Activated CD8-positive, alpha-beta memory T cell treated with anti-CD3 and anti-CD28 coated beads for 36 hours (primary cell): ENCODE results near the gene PPP2CA. TPM values are rescaled to one million over a fixed set of nuclear protein-coding genes. Genes with fewer than 3 reads are reported as not detected.

Experiments
- CTCF ChIA-PET: fragments of 350-600 bp; sonication (Branson Sonifier 250); formaldehyde crosslinking; loops from one replicate; lab custom pipeline; 2021; ENCODE audit warnings: antibody characterized with exemption; lab: Charles Lee
- POLR2A ChIA-PET: fragments of 350-600 bp; sonication (Branson Sonifier 250); formaldehyde crosslinking; loops from one replicate; lab custom pipeline; 2021; ENCODE audit warnings: antibody characterized with exemption; lab: Charles Lee
- total RNA-seq, 2 experiments: library from RNA; stranded (reverse); gene quantifications; one replicate each; pipeline ENCODE4 v1.2.3, GENCODE V29; 2021

Gene PPP2CA
- total RNA-seq, 2 experiments from 2014 or later = 185 to 193 TPM

DNA sequence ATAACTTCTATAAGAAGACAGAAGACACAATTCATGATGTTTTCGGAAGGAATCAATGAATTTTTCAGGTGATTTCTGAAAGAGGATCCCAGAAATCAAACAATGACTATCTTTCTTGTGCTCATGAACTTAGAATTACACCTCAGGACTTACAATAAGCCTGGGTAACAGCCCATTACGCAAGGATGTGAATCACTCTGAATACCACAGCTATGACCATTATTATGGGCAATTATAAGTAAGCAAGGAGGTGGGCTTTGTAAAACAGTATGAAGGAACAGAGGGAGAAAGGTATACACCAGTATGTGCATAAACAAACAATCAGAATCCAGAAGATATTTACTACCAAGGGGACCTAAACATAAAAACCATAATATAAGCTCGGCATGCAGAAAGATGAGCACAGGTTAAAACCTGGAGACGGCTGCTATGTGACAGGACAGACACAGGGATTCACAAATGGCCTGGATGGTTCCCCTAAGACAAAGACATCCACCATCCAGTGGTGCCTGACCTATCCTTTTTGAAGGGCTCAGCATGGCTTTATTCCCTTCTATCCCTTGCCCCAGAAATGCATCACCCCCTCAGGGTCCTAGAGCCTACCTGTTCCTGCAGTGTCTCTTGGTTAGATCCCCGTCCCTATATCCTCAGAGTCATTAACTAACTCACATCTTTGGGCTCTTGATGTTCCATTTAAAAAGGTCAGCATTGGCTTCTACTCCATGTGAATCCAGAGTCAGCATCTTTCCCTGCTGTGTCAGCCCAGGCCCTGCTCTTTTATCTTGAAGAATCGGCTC lies 21.8 kb upstream of the PPP2CA start:
- POLR2A ChIA-PET = interaction anchor here (0.9 kb wide), 1 partner anchor 22 kb away, joined by 3 read pairs; the partner anchor contains the start of gene PPP2CA
- CTCF ChIA-PET = no interaction called here

DNA sequence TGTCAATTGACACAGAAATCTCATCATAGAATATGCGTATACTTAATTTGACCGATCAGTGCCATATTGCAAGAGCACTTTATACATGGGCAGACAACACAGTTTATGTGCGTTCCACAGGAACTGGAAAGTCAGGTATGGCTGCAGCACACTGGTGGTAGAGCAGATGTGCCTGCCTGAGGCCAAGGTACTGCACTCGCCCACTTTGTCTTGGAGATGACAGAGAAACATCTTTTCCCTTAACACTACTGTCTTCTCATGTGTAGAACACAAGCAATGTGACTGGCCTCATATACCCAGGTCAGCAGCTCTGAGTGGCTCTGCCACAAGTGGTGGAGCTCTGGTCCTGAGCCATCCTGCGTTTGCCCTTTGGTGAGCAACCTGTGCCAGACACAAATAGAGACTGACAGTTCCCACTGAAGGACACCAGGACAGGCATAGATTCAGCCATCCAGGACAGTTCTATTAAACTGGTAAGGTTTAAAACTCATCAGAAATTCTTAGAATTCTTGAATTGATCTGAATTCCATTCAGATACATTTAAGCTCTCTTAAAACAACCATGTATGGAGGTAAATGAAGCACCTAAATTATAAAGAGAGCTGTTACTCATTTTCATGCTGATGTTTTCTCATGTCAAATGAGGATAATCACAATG lies 21.0 kb upstream of the PPP2CA start:
- ChIA-PET CTCF (no interaction called here), POLR2A (interaction anchor here (0.9 kb wide), 1 partner anchor 21 kb away, joined by 3 read pairs; the partner anchor contains the start of gene PPP2CA)

DNA sequence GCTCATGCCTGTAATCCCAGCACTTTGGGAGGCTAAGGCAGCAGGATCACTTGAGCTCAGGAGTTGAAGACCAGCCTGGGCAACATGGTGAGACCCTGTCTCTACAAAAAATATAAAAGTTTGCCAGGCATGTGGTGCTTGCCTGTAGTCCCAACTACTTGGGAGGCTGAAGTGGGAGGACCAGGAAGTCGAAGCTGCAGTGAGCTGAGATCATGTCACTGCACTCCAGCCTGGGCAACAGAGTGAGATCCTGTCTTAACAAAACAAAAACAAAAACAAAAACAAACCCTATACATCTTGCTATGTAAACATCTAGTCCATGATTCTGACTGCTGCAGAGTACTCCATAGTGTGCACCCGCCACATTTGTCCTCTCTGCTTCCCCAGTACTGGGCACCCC lies 19.8 kb upstream of the PPP2CA start:
- ChIA-PET CTCF (no interaction called here), POLR2A (no interaction called here)

DNA sequence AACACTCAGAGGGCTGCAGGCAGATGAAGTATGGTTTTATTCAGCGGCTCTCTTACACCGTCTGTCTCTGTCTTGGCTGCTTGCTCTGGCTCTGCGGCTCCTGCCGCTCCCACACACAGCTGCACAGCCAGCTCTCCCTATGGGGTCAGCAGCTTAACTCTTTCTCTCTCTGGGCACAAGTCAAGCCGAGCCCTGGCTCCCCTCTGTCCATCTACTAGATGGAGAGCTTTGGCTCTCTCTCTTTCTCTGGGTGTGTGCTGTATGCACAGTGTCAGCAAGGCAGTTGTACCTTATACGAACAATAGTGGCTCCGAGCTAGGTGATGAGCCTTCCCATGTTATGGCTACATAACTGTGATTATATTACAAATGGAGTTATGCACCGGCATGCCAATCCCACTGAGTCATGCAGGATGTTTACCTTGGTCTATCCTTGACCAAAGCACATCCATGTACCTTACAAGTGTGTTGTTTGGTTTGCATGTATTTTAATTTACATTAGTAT lies 19.3 kb upstream of the PPP2CA start:
- CTCF ChIA-PET = interaction anchor here (0.7 to 1.2 kb wide), 2 partner anchors 60 to 82 kb away, joined by 3 read pairs; no protein-coding TSS in a partner anchor

DNA sequence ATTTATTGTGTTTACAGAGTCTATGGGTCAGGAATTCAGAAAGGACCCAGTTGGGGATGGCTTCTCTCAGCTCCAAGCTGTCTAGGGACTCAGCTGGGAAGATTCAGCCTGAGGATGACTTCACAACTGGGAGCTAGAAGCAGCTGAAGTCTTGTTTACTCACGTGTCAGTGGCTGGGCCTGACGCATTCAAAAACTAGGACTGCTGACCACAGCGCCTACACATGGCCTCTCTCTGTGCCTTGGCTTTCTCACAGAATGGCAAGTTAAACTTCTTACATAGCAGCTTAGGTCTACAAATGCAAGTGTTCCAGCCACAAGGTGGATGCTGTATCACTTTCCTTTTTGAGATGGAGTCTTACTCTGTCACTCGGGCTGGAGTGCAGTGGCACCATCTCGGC lies 16.3 kb upstream of the PPP2CA start:
- POLR2A ChIA-PET = no interaction called here
- CTCF ChIA-PET = no interaction called here

More for the DNA sequence above, 19.3 kb upstream of the PPP2CA start:
- POLR2A ChIA-PET = no interaction called here

DNA sequence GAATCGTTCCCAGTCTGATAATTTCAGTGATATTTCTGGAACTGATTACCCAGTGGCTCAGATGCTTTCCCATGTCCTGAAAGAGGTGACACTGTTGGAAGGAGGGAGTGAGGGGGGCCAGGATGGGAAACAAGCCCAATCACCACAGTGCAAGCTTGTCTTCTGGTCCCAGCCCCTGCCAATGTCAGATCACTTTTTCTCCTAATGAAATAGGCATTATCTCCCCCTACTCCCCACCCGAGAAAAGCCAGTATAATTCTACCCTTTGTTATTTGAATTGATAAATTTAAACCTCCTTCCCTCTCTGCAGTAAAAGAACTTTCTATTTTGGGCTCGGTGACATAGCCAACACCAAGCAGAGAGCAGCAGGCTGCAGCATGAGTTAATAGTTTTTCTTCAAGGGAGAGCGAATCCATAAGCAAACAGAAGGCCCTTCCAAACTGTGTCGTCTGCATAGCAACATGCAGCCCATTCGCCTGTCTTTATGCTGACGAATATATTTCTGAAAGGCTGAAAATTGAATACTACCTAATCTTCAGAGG lies 14.6 kb upstream of the PPP2CA start:
- POLR2A ChIA-PET = no interaction called here
- CTCF ChIA-PET = no interaction called here

DNA sequence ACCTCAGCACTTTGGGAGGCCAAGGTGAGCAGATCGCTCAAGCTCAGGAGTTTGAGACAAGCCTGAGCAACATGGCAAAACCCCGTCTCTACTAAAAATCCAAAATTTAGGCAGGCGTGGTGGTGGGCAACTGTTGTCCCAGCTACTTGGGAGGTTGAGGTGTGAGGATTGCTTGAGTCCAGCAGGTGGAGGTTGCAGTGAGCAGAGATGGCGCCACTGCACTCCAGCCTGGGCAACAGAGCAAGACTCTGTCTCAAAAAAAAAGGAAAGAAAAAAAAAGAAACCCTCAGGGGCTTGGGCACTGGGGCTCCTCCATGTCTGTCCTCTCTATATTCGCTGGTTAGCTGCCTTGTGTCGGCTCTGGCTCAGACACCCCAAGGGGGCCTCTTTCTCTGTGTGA lies 10.9 kb upstream of the PPP2CA start:
- POLR2A ChIA-PET = interaction anchor here (0.7 kb wide), 1 partner anchor 60 kb away, joined by 3 read pairs; the partner anchor contains the start of gene SKP1
- CTCF ChIA-PET = interaction anchor here (0.6 to 1.7 kb wide), 2 partner anchors 10 to 54 kb away, joined by 3 to 7 read pairs; partner anchors contain the start of gene PPP2CA

DNA sequence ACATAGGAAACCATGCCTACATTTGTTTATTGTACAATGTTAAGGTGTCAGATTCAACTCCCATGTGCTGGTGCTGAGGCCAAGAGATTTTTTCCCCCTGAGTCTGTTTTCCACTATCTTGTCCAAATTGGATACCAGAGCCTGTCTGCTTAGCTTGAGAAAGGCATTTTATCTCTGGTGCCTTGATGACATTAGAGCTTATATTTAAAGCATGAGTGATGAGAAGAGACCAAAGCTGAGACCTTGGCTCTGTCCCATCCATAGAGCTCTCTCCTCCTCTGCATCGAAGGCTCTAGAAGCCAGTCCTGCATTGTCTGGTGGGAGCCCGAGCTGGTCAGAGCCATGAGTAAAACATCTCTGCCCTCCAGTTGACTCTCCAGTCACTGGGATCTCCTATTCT lies 10.4 kb upstream of the PPP2CA start:
- POLR2A ChIA-PET = no interaction called here
- CTCF ChIA-PET = interaction anchor here (0.6 to 1.7 kb wide), 3 partner anchors 10 to 295 kb away, joined by 3 to 7 read pairs (median 5); partner anchors contain the start of gene PPP2CA

DNA sequence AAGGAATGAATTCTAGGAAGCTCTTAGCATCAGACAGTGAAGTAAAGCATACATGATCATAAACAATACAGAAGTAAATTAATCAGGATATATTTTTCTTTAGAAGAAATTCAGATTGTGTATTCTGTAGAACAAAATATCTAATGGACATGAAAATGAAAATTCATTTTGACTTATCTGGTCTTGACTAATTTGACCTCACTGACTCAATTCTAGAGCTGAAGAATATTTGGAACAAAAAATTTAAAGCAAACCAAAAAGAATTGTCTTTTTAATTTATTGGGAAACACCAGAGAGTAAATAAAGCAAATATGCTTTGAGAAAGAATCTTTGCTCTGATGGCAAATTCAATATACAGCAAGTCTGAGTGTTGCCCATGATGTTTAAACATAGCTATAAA lies 2.8 kb upstream of the PPP2CA start:
- ChIA-PET POLR2A (no interaction called here), CTCF (interaction anchor here (0.6 to 0.7 kb wide), 2 partner anchors 14 to 1623 kb away, joined by 3 read pairs; no protein-coding TSS in a partner anchor)

DNA sequence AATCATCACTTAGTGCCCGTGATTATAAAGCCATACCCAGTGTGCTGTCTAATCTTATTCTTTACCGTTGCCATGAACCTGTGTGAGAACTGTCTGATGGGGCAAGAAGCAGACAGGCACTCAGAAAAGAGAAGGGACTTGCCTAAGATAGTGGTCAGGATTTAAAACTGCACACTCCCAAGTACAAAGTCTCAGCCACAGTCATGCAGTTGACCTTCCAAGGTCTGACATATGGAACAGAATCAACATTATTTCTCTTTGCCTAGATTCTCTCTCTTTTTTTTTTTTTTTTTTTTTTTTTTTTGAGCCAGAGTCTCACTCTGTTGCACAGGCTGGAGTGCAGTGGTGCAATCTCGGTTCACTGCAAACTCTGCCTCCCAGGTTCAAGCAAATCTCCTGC lies 1.9 kb upstream of the PPP2CA start:
- CTCF ChIA-PET = no interaction called here
- POLR2A ChIA-PET = no interaction called here

DNA sequence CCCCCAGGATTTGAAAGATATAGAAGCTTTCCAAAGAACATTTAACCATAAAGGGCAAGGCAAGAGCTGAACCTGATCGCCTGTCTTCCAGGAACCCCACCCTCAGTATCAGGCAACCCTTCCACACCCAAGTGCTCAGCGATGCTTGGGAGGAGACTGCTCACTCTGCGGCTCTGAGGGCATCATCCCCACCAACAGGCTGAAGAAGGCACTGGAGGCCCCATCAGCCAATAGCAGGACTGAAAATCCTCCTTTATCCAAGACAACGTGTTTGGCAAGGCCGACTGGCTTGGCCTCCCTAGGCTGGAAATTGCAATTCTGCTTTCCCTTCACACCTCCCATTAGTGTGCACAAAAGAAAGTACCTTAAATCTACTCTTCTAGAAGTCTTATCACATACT lies 1.4 kb upstream of the PPP2CA start:
- ChIA-PET POLR2A (interaction anchor here (0.6 to 1.3 kb wide), 2 partner anchors 14 to 141 kb away, joined by 4 to 7 read pairs; no protein-coding TSS in a partner anchor), CTCF (interaction anchor here (1.8 to 1.9 kb wide), 2 partner anchors 9 to 16 kb away, joined by 3 to 7 read pairs; no protein-coding TSS in a partner anchor)

DNA sequence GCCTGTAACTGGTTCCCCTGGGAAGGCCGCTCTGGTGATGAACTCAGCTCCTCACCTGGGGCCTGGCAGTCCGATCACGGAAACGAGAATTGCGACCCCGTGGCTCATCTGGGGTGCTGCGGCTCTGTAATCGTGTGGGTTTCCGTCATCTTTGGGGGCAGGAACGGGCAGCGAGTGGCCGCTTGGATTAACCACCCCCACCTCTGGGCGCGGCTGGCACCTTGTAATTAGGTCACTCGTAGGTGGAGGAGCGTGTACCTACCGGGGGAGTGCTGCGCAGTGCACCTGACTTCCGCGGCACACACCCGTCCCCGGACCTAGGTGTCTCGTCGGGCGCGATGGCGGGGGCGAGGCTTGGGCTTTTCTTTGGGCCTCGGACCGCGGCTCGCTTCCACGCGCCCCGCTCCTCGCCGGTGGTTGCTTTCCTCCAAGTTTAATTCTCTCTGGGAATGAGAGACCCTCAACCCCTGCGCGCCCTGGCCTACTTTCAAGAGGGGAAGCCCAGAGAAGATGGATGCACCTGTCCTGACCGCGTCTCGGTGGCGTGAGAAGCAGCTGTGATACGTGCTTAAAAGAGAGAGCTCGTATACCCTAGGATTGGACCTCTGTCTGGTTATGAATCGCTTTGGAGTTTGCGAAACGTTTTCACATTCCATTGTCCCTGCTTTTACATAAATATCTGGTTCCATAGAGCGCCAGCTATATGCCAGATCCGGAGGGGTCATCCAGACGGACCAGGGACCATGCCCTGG lies 744 bp upstream of the PPP2CA start:
- POLR2A ChIA-PET = interaction anchor here (0.5 to 2.6 kb wide), 15 partner anchors 13 to 678 kb away, joined by 3 to 27 read pairs (median 4); partner anchors contain the start of genes C5orf24, SKP1, UBE2B and VDAC1
- CTCF ChIA-PET = interaction anchor here (1.8 to 1.9 kb wide), 3 partner anchors 9 to 50 kb away, joined by 3 to 7 read pairs (median 5); partner anchors contain the start of gene SKP1

DNA sequence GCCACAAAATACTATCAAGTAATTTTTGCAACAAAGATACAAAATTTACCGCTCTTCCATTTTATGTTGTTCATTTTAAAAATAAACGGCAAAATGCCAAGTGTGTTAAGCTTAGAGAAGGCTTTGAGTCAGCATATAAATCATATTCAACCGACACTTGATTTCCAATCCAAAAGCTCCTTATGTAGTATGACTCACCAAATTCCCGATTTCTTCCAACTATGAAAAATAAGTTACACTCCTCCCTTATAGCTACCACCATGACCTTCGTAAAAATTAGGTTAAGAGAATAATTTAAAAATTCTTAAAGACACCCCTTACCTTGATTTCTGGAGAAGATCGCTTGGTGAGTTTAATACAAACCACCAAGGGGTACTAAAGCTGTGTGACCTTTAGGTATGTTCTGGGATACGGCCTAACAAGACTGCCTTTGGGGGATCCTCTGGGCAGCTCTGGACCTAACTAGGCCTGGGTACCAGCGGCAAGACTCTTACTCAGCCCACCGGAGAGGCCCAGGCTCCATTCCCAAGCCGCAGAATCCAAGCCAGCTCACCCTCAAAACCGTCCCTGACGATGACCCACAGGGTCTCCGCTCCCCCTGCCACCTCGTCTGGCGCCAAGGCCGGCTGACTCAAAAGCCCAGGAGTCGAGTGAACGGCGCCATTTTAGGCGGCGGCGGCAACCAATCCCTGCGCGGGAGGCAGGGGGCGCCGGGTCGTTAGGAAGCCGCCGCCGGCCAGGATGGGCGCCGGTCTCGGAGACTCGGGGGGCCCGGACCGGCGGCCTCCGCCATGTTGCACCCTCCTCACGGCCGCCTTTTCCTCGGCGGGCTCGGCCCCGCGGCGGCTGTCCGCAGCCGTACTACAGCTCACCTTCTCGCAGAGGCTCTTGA lies 739 bp downstream of the PPP2CA start:
- ChIA-PET CTCF (interaction anchor here (0.5 to 1.9 kb wide), 6 partner anchors 14 to 679 kb away, joined by 3 to 5 read pairs (median 4); partner anchors contain the start of gene SKP1), POLR2A (interaction anchor here (0.7 to 2.6 kb wide), 9 partner anchors 48 to 362 kb away, joined by 3 to 27 read pairs (median 4); partner anchors contain the start of genes SKP1, UBE2B and VDAC1)

DNA sequence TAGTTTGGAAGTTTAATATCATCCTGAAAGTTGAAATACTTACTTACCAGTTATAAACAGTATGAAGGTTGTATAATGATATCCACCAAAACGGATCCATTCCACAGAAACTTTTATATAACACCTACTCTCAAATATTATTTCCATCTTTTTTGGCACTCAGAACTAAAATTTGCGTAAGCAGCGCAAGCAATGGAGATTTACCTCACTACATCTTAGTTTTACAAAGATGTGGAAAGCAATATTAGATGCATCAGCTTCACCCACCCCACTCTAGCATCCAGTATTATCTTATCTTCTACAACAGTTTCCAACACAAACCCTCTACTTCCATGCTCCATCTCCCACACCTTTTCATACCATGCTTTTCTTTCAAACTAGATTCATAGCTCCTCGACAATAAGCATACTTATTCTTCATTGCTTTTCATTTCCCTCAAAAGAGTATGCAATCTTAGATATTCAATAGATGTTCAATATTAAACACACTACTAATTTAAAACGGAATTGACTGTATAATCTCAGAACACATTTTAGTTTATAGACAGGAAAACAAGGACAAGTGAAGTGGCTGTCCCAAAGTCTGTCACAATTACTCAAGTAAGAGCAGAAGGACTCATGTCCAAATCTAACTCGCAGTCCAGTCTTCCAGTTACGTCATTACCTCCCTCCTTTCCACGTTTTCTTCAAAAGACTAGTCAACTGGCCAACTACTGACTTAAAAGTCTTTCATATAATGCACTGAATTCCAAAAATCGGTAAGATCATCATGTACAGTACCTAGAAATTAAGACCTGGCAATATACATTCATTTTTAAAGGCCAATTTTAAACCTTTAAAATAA lies 2.2 kb downstream of the PPP2CA start:
- ChIA-PET CTCF (interaction anchor here (0.6 kb wide), 1 partner anchor 68 kb away, joined by 3 read pairs; no protein-coding TSS in a partner anchor), POLR2A (no interaction called here)

DNA sequence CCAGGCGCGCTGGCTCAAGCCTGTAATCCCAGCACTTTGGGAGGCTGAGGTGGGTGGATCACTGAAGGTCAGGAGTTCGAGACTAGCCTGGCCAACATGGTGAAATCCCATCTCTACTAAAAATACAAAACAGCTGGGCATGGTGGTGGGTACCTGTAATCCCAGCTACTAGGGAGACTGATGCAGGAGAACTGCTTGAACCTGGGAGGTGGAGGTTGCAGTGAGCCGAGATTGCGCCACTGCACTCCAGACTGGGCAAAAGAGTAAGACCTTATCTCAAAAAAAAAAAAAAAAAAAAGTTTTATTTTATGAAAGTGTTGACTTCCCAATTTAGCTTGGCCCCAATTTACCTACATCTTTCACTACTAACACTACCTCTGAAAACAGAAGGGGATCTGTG lies 4.2 kb downstream of the PPP2CA start:
- POLR2A ChIA-PET = interaction anchor here (0.6 to 1.0 kb wide), 2 partner anchors 18 to 1259 kb away, joined by 3 to 4 read pairs; no protein-coding TSS in a partner anchor
- CTCF ChIA-PET = interaction anchor here (1.1 kb wide), 1 partner anchor 37 kb away, joined by 5 read pairs; no protein-coding TSS in a partner anchor

DNA sequence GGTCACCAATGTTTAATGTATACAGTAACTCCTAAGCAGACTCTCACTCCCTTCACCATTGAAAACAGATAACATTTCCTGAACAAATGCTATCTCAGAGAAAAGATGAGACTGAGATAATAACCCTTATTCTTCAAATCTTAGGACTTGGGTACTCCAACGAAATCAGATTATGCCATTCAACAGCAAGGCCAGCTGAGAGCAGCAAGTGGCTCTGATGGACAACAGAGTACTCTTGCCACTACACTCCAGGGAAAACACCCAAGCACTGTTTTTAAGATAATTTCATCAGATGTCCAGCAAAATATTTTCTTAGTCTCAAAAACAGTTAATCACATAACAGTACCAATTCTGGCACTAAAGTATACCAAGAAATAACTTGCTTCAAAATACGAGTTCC lies 10.1 kb downstream of the PPP2CA start:
- ChIA-PET CTCF (no interaction called here), POLR2A (interaction anchor here (0.6 kb wide), 1 partner anchor 61 kb away, joined by 5 read pairs; no protein-coding TSS in a partner anchor)
